Panc1 (cell line): ENCODE measurements around the gene DMRT3. TPM values are rescaled to one million over a fixed set of nuclear protein-coding genes. Genes with fewer than 3 reads are reported as not detected.

ENCODE experiments used
- ATAC-seq: fragments of 200-7000 bp; cut with Tn5 transposase; 2 replicates; pipeline ENCODE4 v1.9.1; 2020; ENCODE audit warnings: mild to moderate bottlenecking, moderate library complexity
- BruUV-seq: library from RNA; stranded (reverse); fragments of 400-500 nt; replicated peaks from 2 replicates; lab custom pipeline; 2021; lab: Mats Ljungman, UMichigan
- CTCF ChIA-PET: fragments of 300-600 bp; sonication (Branson Sonifier 250); formaldehyde crosslinking; loops from one replicate; lab custom pipeline; 2022; ENCODE audit warnings: antibody characterized with exemption; lab: Charles Lee
- POLR2A ChIA-PET: fragments of 300-600 bp; sonication (Branson Sonifier 250); formaldehyde crosslinking; loops from one replicate; lab custom pipeline; 2022; ENCODE audit warnings: antibody characterized with exemption; lab: Charles Lee
- DNase-seq: peaks from one replicate; pipeline ENCODE4 v3.0.0-alpha.2; 2010; ENCODE audit warnings: low read depth, low spot score
- H3K27ac ChIP-seq: 2 replicates; pipeline ENCODE4 v1.5.1; 2011; ENCODE audit warnings: mild to moderate bottlenecking, low read length, inconsistent platforms
- H3K27me3 ChIP-seq: fragments of 200-500 bp; sonication (Bioruptor generic); 2 replicates; pipeline ENCODE4 v1.6.0; 2014; ENCODE audit warnings: low read length, inconsistent platforms; ENCODE audit not compliant: control insufficient read depth, insufficient read depth
- H3K36me3 ChIP-seq: fragments of 200-500 bp; sonication (Bioruptor generic); 2 replicates; pipeline ENCODE4 v1.5.1; 2014; ENCODE audit warnings: inconsistent platforms, mild to moderate bottlenecking, low read length, moderate library complexity; ENCODE audit not compliant: control insufficient read depth, insufficient read depth
- H3K4me1 ChIP-seq: 2 replicates; pipeline ENCODE4 v1.5.1; 2011; ENCODE audit warnings: inconsistent platforms, mild to moderate bottlenecking, low read length, moderate library complexity; ENCODE audit not compliant: control insufficient read depth, insufficient read depth
- H3K4me3 ChIP-seq, 2 experiments: 2 replicates each; pipeline ENCODE4 v1.5.1; 2011 to 2012; ENCODE audit warnings: low read depth in 2 of 2, low read length in 2 of 2, mild to moderate bottlenecking in 2 of 2, inconsistent platforms in 1 of 2, moderate library complexity in 1 of 2
- H3K9me3 ChIP-seq: fragments of 200-500 bp; sonication (Bioruptor generic); 2 replicates; pipeline ENCODE4 v1.5.1; 2014; ENCODE audit warnings: low read depth, mild to moderate bottlenecking, inconsistent platforms, low read length, moderate library complexity; ENCODE audit not compliant: control insufficient read depth, insufficient read depth
- POLR2AphosphoS5 ChIP-seq: IDR thresholded peaks from 2 replicates; pipeline ENCODE4 v1.6.1; 2012; ENCODE audit warnings: mild to moderate bottlenecking, low read depth, low read length, moderate library complexity
- REST ChIP-seq, 2 experiments: IDR thresholded peaks; 2 replicates each; pipeline ENCODE4 v1.6.1; 2011 to 2012; ENCODE audit warnings: low read depth in 2 of 2, control low read depth in 1 of 2, low read length in 1 of 2, mild to moderate bottlenecking in 1 of 2, moderate library complexity in 1 of 2; ENCODE audit not compliant: insufficient read depth in 1 of 2
- SIN3A ChIP-seq: IDR thresholded peaks from 2 replicates; pipeline ENCODE4 v1.6.1; 2012; ENCODE audit warnings: low read depth, mild to moderate bottlenecking, low read length, moderate library complexity, borderline replicate concordance; ENCODE audit not compliant: insufficient read depth
- TCF7L2 ChIP-seq: IDR thresholded peaks from 2 replicates; pipeline ENCODE4 v1.6.1; 2011; ENCODE audit warnings: mild to moderate bottlenecking, low read depth, low read length, inconsistent platforms
- in situ Hi-C: cut with HindIII; loops from 2 replicates; pipeline ENCODE4 v1.10.0; 2016; ENCODE audit warnings: low sequenced_read_pairs, low pct_unique_long_range_greater_than_20kb
- intact Hi-C: fragments of 100-400 bp; cut with micrococcal nuclease; formaldehyde crosslinking; loops from one replicate; pipeline ENCODE4 v1.10.0; 2022; ENCODE audit not compliant: unreplicated experiment
- total RNA-seq: library from RNA; stranded (reverse); gene quantifications from one replicate; pipeline ENCODE4 v1.2.1, GENCODE V29; 2021; ENCODE audit not compliant: unreplicated experiment
- TF ChIP-seq, protein P1 (sequence below): fragments of 450-650 bp; IDR thresholded peaks from 2 replicates; pipeline ENCODE4 v1.5.1; 2017; ENCODE audit warnings: mild to moderate bottlenecking

The DMRT3 gene
- total RNA-seq, 1 experiment from 2014 or later = not detected

DNA sequence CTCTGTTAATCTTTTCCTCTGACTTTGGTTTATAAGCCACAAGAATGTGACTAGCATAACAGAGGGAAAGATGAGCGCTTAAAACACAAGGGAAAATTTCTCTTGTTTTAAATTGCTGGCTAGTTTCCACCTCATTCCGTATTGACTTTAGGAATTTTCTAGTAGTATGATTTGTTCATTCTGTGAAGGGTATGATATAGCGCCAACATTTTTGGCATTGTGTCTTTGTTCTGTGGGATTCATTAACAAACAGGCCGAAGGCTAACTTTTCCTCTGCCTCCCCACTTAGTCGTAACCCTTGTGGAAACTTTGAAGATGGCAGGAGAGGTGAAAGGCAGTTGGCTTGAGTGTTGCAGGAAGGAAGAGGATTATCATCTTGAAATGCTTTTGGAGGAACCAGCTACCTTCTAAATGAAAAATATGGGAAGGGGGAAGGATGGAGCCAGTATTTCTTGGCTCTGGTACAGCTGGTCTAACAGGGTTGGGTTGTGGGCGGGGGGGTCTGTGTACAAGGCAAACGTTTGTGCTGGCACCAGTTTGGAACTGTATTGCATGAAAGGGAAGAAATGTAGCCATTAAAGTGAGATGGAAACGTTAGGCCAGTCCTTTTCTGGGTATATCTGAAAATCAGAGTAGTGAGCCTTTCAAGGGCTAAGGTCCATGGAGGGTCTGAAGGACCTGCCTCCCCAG is 52.2 kb downstream of the DMRT3 start:
- Histone ChIP-seq H3K9me3 (no peaks in the 10 kb centered on the region), H3K4me1 (no peaks in the 10 kb centered on the region), H3K36me3 (no peaks in the 10 kb centered on the region), H3K27me3 (no peaks in the 10 kb centered on the region), H3K27ac (no peak overlapping the region), H3K4me3 (no peak overlapping the region)
- POLR2A ChIA-PET = no interaction called here
- CTCF ChIA-PET = no interaction called here
- TF ChIP-seq, protein P1, sequence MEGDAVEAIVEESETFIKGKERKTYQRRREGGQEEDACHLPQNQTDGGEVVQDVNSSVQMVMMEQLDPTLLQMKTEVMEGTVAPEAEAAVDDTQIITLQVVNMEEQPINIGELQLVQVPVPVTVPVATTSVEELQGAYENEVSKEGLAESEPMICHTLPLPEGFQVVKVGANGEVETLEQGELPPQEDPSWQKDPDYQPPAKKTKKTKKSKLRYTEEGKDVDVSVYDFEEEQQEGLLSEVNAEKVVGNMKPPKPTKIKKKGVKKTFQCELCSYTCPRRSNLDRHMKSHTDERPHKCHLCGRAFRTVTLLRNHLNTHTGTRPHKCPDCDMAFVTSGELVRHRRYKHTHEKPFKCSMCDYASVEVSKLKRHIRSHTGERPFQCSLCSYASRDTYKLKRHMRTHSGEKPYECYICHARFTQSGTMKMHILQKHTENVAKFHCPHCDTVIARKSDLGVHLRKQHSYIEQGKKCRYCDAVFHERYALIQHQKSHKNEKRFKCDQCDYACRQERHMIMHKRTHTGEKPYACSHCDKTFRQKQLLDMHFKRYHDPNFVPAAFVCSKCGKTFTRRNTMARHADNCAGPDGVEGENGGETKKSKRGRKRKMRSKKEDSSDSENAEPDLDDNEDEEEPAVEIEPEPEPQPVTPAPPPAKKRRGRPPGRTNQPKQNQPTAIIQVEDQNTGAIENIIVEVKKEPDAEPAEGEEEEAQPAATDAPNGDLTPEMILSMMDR = no peak
- TF ChIP-seq POLR2AphosphoS5 = no peak
- TF ChIP-seq TCF7L2 = no peak
- no peak for TF ChIP-seq SIN3A
- TF ChIP-seq REST (IDR thresholded peaks at IDR 0.05; ENCODE audit: insufficient read depth in 1 of 2, low read depth in 2 of 2, low read length in 1 of 2) = no peak
- BruUV-seq = no TSS peak
- DNase-seq (no peak), ATAC-seq (no peak)
- intact Hi-C loops (no loop called here), in situ Hi-C loops (no loop called here)

GRCh38 chr9:1031951-1032601 is 55.6 kb downstream of the DMRT3 start:
- H3K27me3 ChIP-seq = no peaks in the 10 kb centered on the region
- in situ Hi-C loops = no loop called here
- H3K9me3 ChIP-seq = no peaks in the 10 kb centered on the region
- DNase-seq (no peak), ATAC-seq (no peak)
- ChIA-PET POLR2A (no interaction called here), CTCF (no interaction called here)
- H3K4me1 ChIP-seq = no peaks in the 10 kb centered on the region
- no peak overlapping the region for H3K27ac ChIP-seq
- BruUV-seq = no TSS peak
- intact Hi-C loops = no loop called here
- TF ChIP-seq REST (IDR thresholded peaks at IDR 0.05; ENCODE audit: insufficient read depth in 1 of 2, low read depth in 2 of 2, low read length in 1 of 2) = no peak
- TF ChIP-seq TCF7L2 = no peak
- no peak for TF ChIP-seq POLR2AphosphoS5
- TF ChIP-seq SIN3A = no peak
- TF ChIP-seq, protein P1 = no peak
- no peak overlapping the region for H3K4me3 ChIP-seq
- H3K36me3 ChIP-seq = no peaks in the 10 kb centered on the region
